Measurements from ENCODE around the gene G0S2.

- TF ChIP-seq, protein P1, sequence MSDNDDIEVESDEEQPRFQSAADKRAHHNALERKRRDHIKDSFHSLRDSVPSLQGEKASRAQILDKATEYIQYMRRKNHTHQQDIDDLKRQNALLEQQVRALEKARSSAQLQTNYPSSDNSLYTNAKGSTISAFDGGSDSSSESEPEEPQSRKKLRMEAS (IDR thresholded peaks at IDR 0.05): no peak
- no peak for TF ChIP-seq CTCF (IDR thresholded peaks at IDR 0.05; ENCODE audit: low read depth, low read length, missing input control)
Measured at GRCh38 chr1:209648346-209648745, 26.9 kb upstream of the G0S2 start.
